Measurements from ENCODE around the gene BIRC6.

- no peak for TF ChIP-seq CTCF (optimal IDR thresholded peaks at IDR 0.05 in 1 of 3, IDR thresholded peaks at IDR 0.05 in 1 of 3, conservative IDR thresholded peaks at IDR 0.05 in 1 of 3; ENCODE audit: extremely low read depth in 1 of 3, insufficient read depth in 2 of 3, low read length in 3 of 3)
- TF ChIP-seq EZH2 (IDR thresholded peaks at IDR 0.05; ENCODE audit: low read length), result no peak
These were observed 22.5 kb downstream of the BIRC6 start for GRCh38 chr2:32379352-32379751.
